NOMO-1 treated with dmso at 0.1 percent for 144 hours (cell line): ENCODE data around the gene PNPLA7.
"Not testable (repeated sequence)": the region's sequence is repeated elsewhere in the genome, so short reads cannot be mapped to it uniquely, and the experiment has no call there.

ENCODE experiments used
- DNase-seq: peaks from one replicate; lab custom pipeline; 2025; ENCODE audit not compliant: unreplicated experiment; lab: John Stamatoyannopoulos, UW

The PNPLA7 gene

DNA sequence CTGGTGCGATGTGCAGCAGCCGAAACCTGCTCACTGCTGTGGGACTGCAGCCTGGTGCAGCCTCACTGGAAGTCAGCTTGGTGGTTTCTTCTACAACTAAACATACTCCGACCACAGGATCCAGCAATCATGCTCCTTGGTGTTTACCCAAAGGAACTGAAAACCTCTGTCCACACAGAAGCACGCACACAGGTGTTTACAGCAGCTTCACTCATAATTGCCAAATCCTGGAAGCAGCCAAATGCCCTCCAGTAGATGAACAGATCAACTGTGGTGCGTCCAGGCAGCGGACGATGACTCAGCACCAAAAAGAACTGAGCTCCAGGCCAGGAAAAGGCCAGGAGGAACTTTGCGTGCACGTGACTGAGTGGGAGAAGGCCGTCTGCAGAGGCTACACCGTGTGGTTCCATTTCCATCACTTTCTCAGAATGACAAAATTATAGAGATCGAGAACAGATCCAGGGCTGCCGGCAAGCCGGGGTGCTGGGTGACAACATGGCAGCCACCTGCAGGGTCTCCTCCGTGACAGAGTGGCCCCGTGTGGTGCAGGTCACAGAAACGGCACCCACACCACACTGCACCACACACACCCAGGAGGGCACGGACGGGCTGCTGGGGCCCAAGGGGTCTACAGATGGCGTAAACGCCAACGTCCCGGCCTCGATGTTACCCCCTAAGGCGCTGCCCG lies 68.0 kb downstream of the PNPLA7 start:
- peak; percentile 53 for DNase-seq

DNA sequence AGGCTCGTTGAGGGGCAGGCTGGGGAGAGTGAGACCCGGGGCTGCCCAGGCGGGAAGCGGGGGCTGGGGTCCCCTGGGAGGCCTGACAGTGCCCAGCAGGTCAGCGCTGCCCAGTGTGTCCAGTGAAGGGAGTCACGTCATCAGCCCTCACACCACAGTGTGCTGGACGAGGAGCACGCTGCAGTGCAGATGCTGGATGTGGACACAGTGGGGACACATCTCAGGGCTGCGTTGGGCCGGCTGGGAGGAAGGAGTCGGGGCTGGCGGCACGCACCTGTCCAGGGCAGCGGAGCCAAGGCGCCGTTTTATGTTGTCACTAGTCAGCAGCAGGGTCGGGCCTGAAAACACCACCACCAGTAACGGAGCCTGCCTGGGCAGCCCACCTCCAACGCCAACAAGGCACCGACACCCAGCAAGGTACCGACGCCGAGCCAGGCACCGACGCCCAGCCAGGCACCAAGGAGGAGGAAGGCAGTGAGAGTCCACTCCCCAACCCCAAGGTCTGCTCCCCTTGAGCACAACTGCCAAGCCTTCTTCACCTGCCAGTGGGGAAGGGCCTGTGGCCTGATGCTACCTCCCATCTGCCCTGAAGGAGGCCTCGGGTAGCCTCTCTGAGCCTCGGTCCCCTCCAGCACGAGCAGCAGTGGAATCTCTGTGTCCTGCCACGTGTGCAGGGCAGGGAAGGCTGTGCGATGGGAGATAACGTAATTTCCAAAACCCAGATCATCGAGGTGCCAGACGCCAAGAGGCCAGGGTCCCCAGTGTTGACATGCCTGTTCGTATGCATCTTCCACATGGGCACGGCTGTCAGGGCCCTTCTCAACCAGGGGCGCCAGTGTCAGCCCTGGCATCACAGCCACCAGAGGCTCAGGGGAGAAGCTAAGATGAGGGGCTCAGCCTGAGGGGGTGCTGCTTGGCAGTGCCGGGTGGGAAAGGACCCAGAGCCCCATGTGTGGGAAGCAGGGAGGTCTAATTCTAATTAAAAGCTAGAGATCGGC lies 69.2 kb downstream of the PNPLA7 start:
- DNase-seq = no peak

- no peak for DNase-seq
Measured at GRCh38 chr9:137479892-137480685, 70.1 kb downstream of the PNPLA7 start.

DNA sequence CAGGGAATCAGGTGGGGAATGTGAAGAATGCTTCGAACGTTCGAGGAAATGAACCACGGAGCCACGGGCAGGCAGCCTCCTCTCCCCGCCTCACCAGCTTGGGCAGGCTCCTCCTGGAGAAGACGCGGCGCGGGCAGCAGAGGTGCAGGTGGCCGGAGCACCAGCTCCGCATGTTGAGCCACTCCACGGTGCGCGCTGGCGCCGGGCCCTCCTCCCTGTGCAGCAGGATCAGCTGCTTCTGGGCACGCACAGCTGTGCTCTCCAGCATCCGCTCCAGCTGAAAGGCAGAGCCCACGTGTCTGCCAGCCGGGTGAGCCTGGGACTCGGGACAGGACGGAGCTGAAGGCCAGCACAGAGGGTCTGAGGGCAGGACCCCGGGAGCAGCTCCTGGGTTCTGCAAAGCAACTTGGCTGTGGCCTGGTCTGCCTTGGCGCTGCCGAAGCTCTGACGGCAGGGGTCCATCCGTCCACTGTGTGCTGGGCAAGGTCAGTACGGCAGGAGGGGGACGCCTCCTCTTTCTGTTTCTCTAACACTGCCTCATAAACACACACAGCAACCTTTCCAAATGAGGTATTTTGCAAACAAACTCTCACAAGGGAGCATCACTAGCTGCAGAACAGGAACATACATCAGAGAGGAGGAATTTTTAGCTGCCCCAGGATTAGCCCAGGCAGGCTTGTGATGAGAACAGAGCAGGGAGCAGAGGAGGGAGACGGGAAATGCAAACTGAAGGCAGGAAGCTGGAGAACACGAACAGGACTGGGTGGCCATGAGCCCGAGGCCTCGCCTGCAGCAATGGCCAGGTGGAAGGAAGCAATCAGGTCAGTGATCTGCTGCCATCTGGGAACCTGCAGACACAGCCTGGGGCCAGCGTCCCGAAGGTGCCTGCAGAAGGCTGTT lies 71.0 kb downstream of the PNPLA7 start:
- no peak for DNase-seq

GRCh38 chr9:137478613-137478961 lies 71.6 kb downstream of the PNPLA7 start:
- no peak for DNase-seq

- DNase-seq = no peak
Measured at GRCh38 chr9:137477778-137478612, 72.2 kb downstream of the PNPLA7 start.

GRCh38 chr9:137476856-137477255 lies 73.3 kb downstream of the PNPLA7 start:
- no peak for DNase-seq

GRCh38 chr9:137475666-137476065 lies 74.5 kb downstream of the PNPLA7 start:
- DNase-seq = no peak

DNA sequence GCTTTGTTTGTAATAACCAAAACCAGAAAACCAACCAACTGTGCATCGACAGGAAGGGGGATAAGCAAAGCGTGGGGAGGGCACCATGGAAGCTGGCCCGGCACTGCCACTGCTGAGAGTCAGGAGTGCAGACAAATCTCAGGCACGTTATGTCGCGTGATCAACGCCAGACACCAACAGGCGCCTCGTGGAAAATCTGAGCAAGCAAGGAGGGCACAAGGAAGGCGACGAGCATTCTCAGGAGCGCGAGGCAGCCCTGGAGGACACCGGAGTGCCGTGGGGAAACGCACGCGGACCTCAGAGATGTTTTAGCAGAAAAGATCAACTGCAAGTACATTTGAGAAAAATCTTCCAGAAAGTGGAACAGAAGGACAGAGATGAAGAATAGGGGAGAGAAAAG lies 75.9 kb downstream of the PNPLA7 start:
- no peak for DNase-seq

GRCh38 chr9:137470785-137471184 lies 79.4 kb downstream of the PNPLA7 start:
- no peak for DNase-seq

DNA sequence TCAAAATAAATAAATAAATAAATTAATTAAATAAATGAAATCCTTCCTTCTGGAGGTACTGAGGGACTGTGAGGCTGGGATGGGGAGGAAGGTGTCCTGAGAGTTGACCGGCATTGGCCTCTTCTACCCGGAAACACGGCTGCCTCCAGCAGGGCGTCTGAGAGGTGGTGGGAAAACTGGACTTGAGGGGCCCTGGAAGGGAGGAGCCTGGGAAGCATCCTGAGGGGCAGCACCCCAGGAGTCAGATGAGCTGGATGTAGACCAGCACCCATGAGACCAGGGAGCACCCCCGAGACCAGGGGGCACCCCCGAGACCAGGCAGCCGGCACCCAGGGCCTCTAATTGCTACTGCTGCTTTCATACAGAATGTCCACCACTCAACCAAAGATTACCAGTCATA lies 82.3 kb downstream of the PNPLA7 start:
- no peak for DNase-seq

GRCh38 chr9:137467161-137467581 lies 83.0 kb downstream of the PNPLA7 start:
- DNase-seq = no peak

DNA sequence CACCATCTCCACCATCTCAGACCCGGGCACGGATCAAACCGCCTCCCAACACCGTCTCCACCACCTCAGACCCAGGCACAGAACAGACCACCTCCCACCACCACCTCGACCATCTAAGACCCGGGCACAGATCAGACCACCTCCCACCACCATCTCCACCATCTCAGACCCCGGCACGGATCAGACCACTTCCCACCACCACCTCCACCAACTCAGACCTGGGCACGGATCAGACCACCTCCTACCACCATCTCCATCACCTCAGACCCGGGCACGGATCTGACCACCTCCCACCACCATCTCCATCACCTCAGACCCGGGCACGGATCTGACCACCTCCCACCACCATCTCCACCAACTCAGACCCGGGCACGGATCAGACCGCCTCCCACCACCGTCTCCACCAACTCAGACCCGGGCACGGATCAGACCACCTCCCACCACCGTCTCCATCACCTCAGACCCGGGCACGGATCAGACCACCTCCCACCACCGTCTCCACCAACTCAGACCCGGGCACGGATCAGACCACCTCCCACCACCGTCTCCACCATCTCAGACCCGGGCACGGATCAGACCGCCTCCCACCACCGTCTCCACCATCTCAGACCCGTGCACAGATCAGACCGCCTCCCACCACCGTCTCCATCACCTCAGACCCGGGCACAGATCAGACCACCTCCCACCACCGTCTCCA lies 83.7 kb downstream of the PNPLA7 start:
- not testable (repeated sequence) for DNase-seq

- no peak for DNase-seq
Measured at GRCh38 chr9:137465720-137466388, 84.3 kb downstream of the PNPLA7 start.

- no peak for DNase-seq
Measured at GRCh38 chr9:137465000-137465719, 85.0 kb downstream of the PNPLA7 start.

GRCh38 chr9:137464291-137464999 lies 85.8 kb downstream of the PNPLA7 start:
- no peak for DNase-seq

GRCh38 chr9:137463931-137464290 lies 86.3 kb downstream of the PNPLA7 start:
- no peak for DNase-seq
